Esophagus squamous epithelium (tissue), 4 donors: Measurements from ENCODE around the gene ZNFX1.

Experiments used
- CTCF ChIP-seq, 6 experiments: fragments of 450-650 bp in 4 of 6; fragments of 200-600 bp in 2 of 6; sonication (generic) in 2 of 6; IDR thresholded peaks; one replicate each; pipeline ENCODE4 v1.5.1; 2016 to 2019; ENCODE audit warnings: antibody characterized with exemption in 6 of 6, mild to moderate bottlenecking in 4 of 6, moderate library complexity in 4 of 6
- POLR2A ChIP-seq, 4 donors: fragments of 450-650 bp; IDR thresholded peaks; one replicate each; pipeline ENCODE4 v1.6.1; 2017; ENCODE audit warnings: antibody characterized with exemption in 4 of 4, mild to moderate bottlenecking in 4 of 4, moderate library complexity in 3 of 4

DNA sequence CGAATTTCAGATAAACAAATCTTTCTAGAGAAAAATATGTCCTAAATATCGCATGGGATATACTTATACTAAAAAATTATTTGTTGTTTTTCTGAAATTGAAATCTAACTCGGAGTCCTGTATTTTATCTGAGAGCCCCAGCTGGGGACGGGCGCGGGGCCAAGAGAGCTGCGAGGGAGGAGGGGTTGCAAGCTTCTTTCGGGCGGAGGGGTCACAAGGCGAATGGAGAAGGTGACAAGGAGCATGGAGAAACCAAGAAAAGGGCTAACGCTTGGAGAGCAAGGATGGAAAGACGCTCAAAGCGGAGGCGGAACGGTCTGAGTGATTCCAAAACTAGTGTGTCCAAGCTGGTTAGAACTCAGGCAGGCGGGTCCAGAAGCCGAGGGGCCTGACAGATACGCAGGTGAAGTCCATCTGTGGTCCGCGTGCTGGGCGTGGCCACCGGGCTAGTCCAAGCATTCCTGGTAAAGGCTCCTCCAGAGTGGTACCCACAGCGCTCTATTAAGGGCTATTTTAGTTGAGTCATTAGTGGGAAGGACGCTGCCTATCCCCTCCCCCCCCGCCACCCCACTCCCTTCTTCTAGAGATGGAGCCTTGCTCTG lies 41.5 kb upstream of the ZNFX1 start:
- TF ChIP-seq POLR2A (IDR thresholded peaks at IDR 0.05) = no peak
- no peak for TF ChIP-seq CTCF (IDR thresholded peaks at IDR 0.05)
